Fibroblast of skin of abdomen (primary cell): ENCODE measurements around the gene INSIG1.

Experiments used
- DNase-seq: peaks from one replicate; pipeline ENCODE4 v3.0.0-alpha.2; 2013

Gene INSIG1

DNA sequence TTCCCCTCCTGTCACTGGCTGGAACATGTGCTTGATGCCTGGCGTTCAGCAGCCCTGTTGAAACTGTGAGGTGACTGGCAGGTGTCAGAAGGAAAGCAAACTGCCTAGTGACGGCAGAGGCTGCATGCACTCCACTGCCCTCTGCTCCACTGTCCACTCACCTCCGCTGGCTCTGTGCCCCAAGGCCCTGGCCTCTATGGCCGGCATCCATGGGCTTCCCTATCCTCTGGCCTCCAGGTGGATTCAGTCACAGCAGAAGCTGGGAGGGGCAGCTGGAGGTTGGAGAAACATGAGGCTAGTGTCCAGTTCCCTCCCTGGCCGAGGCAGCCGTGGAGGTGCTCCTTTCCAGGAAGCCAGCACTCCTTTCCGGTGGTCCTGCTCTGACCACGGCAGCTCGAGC, 31.2 kb upstream of the INSIG1 start:
- no peak for DNase-seq

DNA sequence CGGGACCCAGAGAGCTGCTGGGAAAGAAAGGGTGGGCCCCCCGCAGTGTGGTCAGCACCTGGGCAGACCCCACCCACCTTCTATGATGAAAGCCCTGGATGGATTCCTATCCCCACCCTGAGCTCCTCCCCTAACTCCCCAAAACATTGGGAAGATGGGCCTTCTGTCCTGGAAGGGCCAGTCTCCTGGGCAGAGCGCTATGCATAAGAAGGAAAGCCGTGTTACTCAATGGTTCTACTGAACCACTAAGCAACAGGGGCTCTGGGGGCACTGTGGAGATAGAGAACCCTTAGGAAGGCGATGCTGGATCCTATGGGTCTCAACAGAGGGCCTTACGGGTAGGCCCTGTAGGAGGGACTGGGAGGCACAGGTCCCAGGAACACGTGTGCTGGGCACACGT, 30.7 kb upstream of the INSIG1 start:
- DNase-seq = no peak

DNA sequence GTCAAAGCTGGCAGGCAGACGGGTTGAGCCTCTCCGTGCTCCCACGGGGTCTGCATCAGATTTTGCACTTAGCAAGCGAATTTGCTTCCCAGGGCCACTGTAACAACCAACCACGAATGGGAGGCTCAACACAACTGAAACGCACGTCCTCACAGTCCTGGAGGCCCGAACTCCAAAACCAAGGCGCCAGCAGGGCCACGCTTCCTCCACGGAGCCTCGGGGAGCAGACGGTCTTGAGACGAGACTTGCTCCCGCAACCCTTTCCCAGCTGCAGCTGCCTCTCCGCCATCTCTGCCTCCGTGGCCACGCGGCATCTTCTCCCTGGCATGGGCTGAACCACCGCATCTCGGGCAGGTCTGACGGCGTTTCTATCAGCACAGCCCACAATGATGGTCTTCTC, 30.2 kb upstream of the INSIG1 start:
- no peak for DNase-seq

- DNase-seq = no peak
These were observed 29.5 kb upstream of the INSIG1 start for GRCh38 chr7:155268211-155268610.

DNA sequence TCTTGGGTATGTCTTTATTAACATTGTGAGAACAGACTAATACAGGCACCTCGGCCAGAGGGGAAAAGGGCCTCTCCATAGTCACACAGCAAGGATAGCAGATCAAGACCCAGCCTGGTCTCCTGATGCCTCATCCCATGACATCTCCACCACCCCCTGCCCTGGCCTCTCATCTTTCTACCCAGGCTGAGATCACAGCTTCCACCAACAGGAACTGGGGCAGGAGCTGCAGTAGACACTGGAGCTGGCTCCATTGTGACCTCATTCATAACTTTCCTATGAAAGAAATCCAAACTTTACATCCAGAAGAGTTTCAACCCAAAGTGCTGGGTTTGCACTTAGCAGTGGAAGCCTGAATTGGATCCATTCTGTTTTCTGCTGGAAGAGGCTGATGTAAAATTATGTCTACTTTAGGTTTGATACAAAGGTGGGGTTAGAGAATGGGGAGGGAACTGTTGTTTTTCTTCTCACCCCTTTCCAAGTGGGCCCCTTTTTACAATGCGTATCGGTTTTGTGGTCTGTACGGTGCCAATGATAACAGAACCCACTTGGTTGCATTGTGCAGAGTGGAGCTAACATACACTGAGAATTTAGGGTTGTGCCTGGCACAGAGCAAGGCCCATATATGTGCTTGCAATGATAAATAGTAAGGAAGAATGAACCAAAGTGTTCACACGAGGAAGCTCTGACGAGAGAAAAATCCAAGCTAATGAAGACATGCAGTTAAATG, 28.6 kb upstream of the INSIG1 start:
- DNase-seq = no peak

GRCh38 chr7:155269766-155270585, 27.7 kb upstream of the INSIG1 start:
- no peak for DNase-seq

DNA sequence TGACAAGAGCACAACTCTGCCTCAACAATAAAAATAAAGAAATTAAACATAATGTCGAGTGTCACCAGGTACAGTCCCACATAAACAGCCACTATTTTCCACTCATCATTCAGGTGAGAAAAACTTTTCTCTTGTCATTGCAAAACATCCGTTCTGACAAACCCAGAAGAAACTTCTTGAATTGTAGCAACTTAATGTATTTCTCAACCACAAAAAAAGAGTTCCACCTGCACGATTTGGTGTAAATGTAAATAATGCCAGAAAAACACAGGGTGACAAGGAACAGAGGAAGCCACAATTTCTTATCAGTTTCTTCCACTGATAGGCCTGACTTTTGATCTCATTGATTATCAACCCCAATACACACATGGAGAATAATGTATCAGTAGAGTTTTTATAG, 26.8 kb upstream of the INSIG1 start:
- DNase-seq = no peak

- DNase-seq = no peak
These were observed 22.9 kb upstream of the INSIG1 start for GRCh38 chr7:155274633-155275355.

DNA sequence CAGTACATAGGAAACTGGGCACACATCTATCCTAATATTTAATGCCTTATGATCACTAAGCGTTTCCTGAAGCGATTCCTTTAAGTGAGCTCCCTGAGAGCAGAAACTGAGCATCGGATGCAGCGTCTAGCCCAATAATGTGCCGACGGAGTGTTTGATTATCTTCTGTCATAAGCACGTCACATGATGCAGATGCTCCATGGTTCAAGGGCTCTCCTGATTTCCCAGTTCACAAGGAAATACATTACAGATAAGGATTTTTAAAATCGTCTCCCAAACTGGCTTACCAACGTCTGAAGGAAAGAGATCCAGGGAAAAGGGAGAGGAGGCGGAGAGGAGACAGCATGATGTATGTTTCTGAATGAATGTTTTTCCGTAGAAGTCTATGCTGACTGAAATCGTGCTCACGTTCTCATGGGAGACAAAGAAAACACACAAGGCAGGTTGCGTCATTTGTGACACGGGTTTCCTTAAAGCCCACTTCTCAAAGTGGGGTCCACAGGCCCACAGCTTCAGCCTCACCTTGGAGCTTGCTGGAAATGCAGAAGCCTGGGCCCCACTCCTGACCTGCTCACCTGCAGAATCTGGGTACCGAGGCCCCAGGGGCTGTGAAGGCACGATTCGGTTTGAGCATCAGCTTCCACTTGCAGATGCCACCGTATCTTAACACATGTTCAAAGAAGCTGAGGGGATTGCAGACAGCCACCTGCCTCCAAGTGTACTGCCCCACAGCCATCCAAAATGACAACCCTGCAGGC, 21.5 kb upstream of the INSIG1 start:
- no peak for DNase-seq

DNA sequence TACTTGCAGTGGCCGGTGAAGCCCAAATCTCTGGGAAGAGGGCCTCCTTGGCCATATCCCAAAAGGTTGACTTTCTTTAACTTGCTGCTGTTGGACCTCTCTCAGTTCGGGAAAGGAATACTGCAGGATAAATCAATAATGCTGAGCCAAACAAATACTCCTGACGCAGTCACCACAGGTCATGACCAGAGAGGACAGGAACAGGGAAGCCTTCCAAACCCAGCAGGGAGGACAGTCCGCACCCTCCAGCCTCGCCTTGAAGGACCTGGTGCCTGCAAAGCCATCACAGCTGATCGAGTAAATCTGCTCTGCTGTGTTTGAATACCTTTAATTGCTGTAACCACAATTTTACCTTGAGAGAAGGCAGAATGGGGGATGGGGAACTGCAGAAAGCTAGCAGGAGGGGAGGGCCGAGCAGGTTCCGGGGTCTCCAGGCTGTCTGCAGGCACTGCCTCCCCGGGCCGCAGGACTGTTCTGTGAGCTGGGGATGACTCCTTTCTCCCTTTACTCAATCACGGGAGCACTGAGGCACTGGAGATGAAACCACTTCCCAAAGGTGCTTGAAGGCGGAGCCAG, 20.8 kb upstream of the INSIG1 start:
- no peak for DNase-seq

GRCh38 chr7:155277385-155277994, 20.2 kb upstream of the INSIG1 start:
- DNase-seq = no peak

- no peak for DNase-seq
These were observed 18.8 kb upstream of the INSIG1 start for GRCh38 chr7:155278921-155279320.

DNA sequence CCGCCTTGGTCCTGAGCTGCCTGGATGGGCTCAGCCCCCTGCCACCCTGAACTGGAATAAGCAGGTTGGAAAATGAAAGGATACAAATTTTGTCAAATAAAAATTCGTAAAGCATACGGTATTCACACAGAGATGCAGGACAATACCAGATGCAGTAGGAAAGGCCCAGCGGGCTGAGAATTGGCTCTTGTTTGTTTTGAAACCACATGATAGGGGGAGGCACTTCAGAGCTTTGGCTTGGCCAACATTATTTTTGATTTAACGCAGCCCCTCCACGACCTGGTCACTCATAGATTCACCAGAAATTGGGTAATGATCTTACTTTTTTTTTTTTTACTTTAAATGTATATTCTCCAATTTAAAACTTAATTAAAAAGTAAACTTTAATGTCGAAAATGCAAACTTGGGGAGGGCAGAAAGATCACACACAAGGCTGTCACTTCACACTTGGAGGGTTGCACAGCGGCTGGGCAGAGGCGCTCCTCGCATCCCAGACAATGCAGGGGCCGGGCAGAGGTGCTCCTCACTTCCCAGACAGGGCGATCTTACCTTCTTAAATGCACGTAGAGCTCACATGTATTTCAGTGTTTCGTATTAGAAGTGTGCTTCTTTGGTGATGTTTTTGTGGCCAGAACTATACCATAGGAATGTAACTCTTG, 17.8 kb upstream of the INSIG1 start:
- DNase-seq = no peak

DNA sequence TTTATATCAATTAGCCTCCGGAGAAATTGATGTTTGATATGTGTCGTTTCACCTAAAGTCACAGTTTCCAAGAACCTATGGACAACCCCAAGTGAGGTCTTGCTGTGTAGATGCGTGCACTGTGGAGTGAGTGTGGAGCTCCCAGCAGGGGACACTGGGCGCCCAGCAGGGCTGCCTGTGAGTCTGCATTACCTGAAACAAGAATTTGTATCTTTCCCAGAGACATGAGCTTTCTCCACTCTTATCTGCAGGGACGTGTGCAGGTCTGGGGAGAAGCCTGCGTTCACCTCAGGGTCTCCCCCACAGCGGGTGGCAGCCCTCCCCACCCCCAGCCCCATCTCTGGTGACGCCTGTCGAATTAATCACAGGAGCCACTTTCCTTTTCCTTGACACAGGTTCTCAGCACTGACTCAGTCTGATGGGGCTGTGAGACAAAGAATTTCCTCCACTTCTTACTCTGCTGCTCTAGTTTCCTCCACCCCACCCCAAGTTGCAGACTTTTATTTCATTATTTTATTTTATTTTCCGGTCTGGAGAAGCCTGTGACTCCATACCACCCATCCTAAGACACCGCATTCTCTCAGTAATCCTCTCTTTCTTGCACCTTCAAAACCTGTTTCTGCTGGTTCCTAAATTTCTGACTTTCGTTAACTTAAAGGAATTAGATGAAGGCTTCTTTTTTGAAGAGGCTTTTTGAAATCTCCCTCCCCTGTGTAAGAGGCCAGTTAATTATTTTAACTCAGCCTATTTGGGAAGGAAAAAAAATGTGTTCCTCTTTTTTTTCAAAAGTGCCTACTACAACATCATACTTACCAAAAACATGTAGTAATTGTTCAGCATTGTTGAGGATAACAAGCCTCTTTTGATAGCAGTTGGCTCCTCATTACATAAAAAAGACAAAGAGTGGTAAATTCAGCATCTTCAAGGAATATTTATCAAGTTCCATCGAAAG, 17.0 kb upstream of the INSIG1 start:
- no peak for DNase-seq

GRCh38 chr7:155281398-155281969, 16.2 kb upstream of the INSIG1 start:
- DNase-seq = no peak

GRCh38 chr7:155282671-155283070, 15.0 kb upstream of the INSIG1 start:
- no peak for DNase-seq

DNA sequence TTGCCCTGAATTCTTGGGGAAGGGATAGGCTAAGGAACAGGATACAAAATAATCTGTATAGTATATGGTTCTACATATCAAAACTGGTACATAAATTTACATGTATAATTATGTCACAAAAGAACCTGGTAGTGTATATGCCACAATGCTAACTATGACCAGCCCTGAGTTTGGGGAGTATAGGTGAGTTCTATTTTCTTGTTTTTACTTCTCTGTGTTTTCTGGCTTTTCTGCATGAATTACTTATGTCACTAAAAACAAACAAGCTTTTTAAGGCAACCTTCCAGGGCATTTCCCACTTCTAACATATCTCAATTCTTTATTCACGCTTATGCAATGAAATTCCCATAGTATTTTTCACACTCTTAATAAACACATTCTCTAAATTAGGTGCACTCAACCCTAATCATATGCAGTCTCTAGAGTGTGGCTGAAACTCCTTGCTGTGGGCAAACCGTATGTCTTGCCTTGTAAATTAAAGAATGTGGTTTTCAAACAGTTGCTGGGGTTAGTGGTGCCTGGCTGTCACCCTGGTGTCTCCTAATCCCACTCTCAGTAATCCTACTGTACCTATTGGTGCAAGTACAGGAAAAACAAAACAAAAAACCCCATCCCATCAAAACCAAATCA, 14.0 kb upstream of the INSIG1 start:
- DNase-seq = no peak

- no peak for DNase-seq
These were observed 13.0 kb upstream of the INSIG1 start for GRCh38 chr7:155284496-155285274.
